Adipose tissue (tissue), 3 donors: Measurements from ENCODE around the gene SH2D3C. TPM values are rescaled to one million over a fixed set of nuclear protein-coding genes. Genes with fewer than 3 reads are reported as not detected.

ENCODE experiments used
- H3K27ac ChIP-seq: one replicate; pipeline ENCODE4 v1.5.1; 2013; ENCODE audit warnings: low read depth, low read length
- WGBS, 3 donors: extraction: QIAGEN DNeasy Blood & Tissue Kit; methylation state at CpG; one replicate each; pipeline ENCODE4 v1.1.7; 2013; 5-methylcytosine and 5-hydroxymethylcytosine counted together
- polyA plus RNA-seq, 3 donors: library from polyadenylated mRNA; stranded (reverse); fragments of 200-250 nt; gene quantifications; one replicate each; pipeline ENCODE4 v1.2.3, GENCODE V29; 2013
- donor health status: healthy with polysubstance abuse.
- donor health status: Bipolar disorder and iron deficiency.
- donor health status: healthy.

SH2D3C gene
- polyA plus RNA-seq, 3 donors: 4.8 to 29.7 (median 23.3) TPM

- no peak overlapping the region for H3K27ac ChIP-seq
- WGBS, 3 donors: 38 to 71% (median 60%) methylated on average over 41 to 57 of the region's 57 CpGs
Observed at GRCh38 chr9:127809540-127810377, 31.3 kb upstream of the SH2D3C start.

GRCh38 chr9:127809002-127809539 is 30.6 kb upstream of the SH2D3C start:
- H3K27ac ChIP-seq: no peak overlapping the region
- WGBS, 3 donors: 71 to 90% (median 85%) methylated on average over 9 of the region's 9 CpGs

- 89 to 94% (median 92%) methylated on average over 10 to 17 of the region's 17 CpGs for WGBS, 3 donors
- H3K27ac ChIP-seq: no peak overlapping the region
Observed at GRCh38 chr9:127808347-127809001, 30.0 kb upstream of the SH2D3C start.

DNA sequence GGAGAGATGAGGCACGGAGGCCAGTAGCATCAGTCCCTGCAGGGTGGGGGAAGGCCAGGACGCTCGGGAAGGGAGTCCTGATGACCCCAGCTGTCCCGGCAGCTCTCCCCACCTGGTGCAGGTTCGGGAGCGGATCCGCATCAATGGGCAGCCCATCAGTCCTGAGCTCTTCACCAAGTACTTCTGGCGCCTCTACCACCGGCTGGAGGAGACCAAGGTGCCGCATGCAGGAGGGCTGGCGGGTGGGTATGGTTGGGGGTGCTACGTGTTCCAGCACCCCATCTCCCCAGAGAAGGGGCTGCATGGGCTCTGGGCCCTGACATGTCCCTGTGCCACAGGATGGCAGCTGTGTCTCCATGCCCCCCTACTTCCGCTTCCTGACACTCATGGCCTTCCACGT is 28.4 kb upstream of the SH2D3C start:
- WGBS, 3 donors: 92 to 94% (median 93%) methylated on average over 14 of the region's 14 CpGs
- H3K27ac ChIP-seq: no peak overlapping the region

DNA sequence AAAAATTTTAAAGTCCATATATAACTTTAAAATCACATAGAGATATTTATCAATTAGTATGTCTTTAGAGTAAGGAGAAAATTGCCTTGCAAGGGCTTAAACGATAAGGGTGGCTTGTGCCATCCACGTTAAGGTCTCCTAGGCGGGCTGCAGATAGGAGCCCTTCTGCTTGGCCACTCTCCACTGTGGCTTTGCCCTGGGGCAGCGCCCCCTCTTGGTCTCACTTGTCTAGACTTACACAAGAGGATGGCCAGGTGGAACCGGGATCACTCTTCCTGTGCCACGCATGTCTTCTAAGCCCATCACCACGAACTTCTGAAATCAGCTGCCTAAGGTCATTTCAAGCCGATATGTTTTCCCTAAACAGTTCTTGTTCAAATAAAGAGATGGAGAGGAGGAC is 27.2 kb upstream of the SH2D3C start:
- 76 to 79% (median 77%) methylated on average over 8 of the region's 8 CpGs for WGBS, 3 donors

DNA sequence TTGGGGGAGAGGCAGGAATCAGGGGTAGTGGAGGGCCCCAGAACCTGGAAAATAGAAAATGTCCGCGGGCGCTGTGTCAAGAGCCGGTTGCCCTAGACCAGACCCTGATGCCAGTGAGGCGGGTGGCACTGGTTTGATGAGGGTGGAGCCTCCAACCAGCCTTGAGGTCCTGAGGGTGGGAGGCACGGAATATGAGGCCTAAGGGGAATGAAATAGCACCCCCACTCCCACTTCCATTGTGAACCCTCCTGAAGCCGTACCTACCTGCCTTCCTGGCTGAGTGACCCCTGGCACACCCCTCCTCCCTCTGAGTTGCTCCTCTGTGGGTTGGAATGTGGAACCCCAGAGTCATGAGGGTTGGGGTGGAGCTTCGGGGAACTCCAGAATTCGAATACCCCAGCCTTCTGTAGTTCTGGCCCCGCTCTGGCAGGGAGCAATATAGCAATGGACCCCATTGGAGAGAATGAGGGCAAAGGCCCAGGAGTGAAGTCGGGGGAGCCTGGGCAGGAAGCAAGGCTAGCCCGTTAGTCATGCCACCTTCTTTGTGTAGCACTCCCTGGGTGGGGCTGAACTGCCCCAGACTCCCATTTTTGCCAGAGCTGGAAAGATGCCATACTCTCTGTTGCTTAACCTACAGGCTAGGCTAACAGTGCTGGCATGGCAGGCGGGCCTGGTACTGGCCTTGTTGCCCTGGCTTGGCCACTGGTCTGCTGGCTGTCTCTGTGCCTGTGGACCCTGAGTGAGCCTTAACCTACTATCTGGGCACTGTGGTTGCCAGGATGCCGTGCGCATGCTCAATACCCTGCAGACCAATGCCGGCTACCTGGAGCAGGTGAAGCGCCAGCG is 25.3 kb upstream of the SH2D3C start:
- peak overlapping the region; percentile 79 for H3K27ac ChIP-seq
- WGBS, 3 donors: 35 to 43% (median 39%) methylated on average over 18 of the region's 18 CpGs

More for the DNA sequence above, 27.2 kb upstream of the SH2D3C start:
- H3K27ac ChIP-seq: no peak overlapping the region

GRCh38 chr9:127802576-127803443 is 24.3 kb upstream of the SH2D3C start, which contains the start of gene FPGS:
Gene FPGS, plus strand, starts transcription at chr9:127802882. Its CDS starts 43 bp downstream, at chr9:127802925.
- WGBS, 3 donors: 0% methylated on average over 40 to 83 of the region's 83 CpGs
- peak within 1 kb of the TSS; percentile 79 for H3K27ac ChIP-seq

- 14 to 28% (median 15%) methylated on average over 10 of the region's 10 CpGs for WGBS, 3 donors
- H3K27ac ChIP-seq: peak overlapping the region; percentile 29
Observed at GRCh38 chr9:127801955-127802575, 23.6 kb upstream of the SH2D3C start.

DNA sequence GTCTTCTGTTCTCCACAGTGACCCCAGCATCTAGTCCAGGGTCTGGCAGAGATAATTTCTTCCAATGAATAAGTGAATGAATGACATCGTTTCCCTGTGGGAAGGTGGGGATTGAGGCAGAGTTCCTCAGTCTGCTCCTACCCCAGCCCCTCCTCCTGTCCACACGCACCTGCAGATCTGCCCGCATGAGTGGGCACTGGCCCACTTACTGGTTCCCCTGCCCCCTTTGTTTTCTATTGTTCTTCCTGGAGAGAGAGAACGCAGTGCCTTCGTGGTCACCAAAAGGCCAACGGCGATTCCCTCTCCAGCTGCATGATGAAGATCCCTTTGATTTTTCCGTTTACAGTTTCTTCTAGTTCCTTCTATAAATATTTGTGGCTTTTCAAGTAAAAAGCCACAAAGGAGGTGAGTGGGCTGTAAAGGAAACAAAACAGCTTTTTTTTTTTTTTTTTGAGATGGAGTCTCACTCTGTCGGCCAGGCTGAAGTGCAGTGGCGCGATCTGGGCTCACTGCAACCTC is 18.4 kb upstream of the SH2D3C start:
- 31 to 68% (median 39%) methylated on average over 11 of the region's 11 CpGs for WGBS, 3 donors

DNA sequence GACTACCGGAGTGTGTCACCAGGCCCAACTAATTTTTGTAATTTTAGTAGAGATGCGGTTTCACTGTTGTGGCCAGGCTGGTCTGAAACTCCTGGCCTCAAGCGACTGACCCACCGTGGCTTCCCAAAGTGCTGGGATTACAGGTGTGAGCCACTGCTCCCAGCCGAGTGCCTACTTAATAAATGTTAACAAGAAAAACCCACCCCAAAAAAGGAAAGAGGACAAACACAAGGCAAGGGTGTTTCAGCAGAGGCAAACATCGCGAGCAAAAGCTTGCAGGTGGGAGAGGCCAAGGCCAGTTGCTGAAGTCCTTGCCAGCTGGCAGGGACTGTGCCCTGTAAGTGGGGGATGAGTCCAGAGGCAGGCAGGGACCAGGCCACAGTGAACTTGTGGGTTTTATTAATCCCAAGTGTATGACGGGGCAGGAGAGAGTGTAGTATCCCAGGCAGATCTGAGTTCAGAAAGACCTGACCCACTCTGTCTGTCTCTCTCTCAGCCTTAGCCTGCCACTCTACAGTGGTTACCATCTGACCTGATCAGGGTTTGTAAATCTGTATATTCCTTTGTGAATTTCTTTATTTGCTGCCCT is 17.9 kb upstream of the SH2D3C start:
- 24 to 51% (median 49%) methylated on average over 8 of the region's 8 CpGs for WGBS, 3 donors

More for the DNA sequence above, 18.4 kb upstream of the SH2D3C start:
- no peak overlapping the region for H3K27ac ChIP-seq

GRCh38 chr9:127794001-127794791 is 15.7 kb upstream of the SH2D3C start:
- 61 to 74% (median 74%) methylated on average over 14 of the region's 14 CpGs for WGBS, 3 donors
- no peak overlapping the region for H3K27ac ChIP-seq

More for the DNA sequence above, 17.9 kb upstream of the SH2D3C start:
- no peak overlapping the region for H3K27ac ChIP-seq

- H3K27ac ChIP-seq: no peak overlapping the region
- 55 to 74% (median 62%) methylated on average over 8 of the region's 8 CpGs for WGBS, 3 donors
Observed at GRCh38 chr9:127793093-127793708, 14.7 kb upstream of the SH2D3C start.

GRCh38 chr9:127792417-127793031 is 14.1 kb upstream of the SH2D3C start:
- WGBS, 3 donors: 64 to 77% (median 70%) methylated on average over 7 of the region's 7 CpGs
- no peak overlapping the region for H3K27ac ChIP-seq

GRCh38 chr9:127791085-127791484 is 12.6 kb upstream of the SH2D3C start:
- WGBS, 3 donors: 85 to 90% (median 88%) methylated on average over 4 of the region's 4 CpGs
- no peak overlapping the region for H3K27ac ChIP-seq
